GM21619 (cell line): ENCODE measurements around the gene RAPGEF6.
"Not testable (repeated sequence)": the region's sequence is repeated elsewhere in the genome, so short reads cannot be mapped to it uniquely, and the experiment has no call there.

Experiments used
- ATAC-seq: cut with Tn5 transposase; IDR thresholded peaks from one replicate; pipeline ENCODE4 v1.9.1; 2021; ENCODE audit not compliant: unreplicated experiment

RAPGEF6 gene

DNA sequence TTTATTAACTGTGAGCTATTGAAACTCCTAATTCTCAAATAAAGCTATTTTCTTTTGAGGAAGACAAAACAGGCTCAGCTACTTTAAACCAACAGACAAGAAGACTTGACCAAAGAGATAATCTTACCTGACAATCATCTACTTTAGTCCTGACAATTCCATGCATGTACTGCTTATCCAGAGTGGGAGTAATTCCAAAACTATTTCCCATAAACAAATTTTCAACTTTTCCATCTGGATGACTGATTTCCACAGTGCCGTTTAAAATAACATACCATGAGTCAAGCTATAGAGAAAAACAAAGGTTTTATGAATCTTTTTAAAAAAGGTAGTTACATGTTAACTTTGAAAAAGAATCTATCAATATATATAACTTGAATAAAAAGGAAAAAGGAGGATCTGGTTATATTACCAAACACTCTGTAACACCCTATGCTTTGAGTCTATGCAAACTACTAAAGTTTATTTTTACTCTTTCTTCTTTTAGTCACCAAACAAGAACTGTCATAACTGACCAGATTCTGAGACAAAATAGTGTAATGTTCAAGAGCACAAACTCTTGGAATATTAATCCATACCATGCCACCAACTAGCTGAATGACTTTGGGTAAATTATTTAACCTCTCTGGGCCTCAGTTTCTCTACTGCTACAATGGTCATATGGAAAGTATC lies 129.7 kb downstream of the RAPGEF6 start:
- ATAC-seq = no peak

DNA sequence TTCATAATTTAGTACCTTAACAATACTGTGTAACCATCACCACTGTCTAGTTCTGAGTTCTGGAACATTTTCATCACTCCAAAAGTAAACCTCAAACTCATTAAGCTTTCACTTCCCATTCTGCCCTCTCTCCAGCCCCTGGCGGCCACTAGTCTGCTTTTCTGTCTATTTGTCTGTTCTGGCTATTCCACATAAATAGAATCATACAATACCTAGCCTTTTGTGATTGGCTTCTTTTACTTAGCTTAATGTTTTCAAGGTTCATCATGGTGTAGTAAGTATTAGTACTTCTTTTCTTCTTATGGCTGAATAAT lies 138.7 kb downstream of the RAPGEF6 start:
- ATAC-seq = peak; percentile 94

GRCh38 chr5:131495536-131496399 lies 139.3 kb downstream of the RAPGEF6 start:
- no peak for ATAC-seq

- no peak for ATAC-seq
Observed at GRCh38 chr5:131491749-131492148, 143.3 kb downstream of the RAPGEF6 start.

GRCh38 chr5:131488463-131488862 lies 146.6 kb downstream of the RAPGEF6 start:
- ATAC-seq = peak; percentile 90

DNA sequence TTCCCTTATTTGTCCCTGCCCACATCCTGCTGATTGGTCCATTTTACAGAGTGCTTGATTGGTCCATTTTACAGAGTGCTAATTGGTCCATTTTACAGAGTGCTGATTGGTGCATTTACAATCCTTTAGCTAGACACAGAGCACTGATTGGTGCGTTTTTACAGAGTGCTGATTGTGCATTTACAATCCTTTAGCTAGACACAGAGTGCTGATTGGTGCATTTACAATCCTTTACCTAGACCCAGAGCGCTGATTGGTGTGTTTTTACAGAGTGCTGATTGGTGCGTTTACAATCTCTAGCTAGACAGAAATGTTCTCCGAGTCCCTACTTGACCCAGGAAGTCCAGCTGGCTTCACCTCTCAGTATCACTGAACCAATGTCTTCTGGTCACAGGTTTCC lies 147.7 kb downstream of the RAPGEF6 start:
- not testable (repeated sequence) for ATAC-seq

DNA sequence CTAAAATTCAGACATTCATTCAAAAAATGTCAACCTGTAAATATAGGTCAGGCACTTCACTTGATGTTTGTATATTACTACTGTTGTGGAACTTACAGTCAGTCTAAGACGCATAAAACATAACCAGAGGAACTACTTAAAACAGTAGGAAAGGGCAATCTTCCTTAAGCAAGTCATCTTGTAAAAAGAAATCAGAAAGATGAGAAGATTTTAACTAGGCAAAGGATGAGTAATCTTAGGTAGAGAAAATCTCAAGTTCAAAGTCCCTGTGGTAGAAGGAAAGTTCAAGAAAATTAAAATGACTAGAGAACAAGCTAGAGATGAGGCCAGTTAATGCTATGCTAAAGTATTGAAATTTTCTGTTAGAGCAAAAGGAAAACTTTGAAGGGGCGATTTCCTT lies 152.4 kb downstream of the RAPGEF6 start:
- no peak for ATAC-seq

DNA sequence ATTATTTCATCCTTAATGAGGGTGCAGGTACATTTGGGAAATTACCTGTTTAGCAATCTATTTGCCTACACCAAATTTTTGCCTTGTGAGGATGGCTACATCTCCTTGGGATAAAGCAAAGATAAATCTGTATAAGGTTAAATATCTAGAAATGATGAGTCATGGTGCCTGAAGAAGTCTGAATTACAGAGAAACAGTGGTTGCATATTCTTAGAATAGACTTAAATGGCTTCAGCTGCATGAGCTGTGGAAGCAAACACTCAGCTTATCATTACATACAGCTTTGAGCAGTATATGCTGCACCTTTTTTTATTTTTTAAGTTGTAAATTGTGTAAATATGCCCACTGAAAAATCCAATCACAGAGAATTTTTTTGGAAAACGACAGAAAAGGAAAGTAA lies 153.5 kb downstream of the RAPGEF6 start:
- ATAC-seq = no peak

- ATAC-seq = no peak
Observed at GRCh38 chr5:131475541-131475941, 159.5 kb downstream of the RAPGEF6 start.

DNA sequence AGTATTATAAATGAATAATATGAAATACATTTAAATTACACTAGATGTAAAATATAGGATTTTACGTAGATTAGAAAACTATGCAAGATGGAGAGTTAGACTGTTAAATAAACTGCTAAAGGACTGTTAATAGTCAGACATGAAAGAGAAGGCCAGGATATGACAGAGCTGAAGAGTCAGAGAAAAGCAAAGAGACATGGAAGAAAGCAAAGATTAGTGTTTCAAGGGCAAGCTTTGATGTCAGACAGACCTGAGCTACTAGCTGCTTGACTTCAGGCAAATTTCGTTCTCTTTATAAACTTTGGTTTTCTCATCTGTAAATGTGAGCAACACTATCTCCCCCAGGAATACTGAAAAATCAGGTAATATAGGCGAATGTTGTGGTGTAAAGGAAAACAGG lies 161.3 kb downstream of the RAPGEF6 start:
- ATAC-seq = no peak

DNA sequence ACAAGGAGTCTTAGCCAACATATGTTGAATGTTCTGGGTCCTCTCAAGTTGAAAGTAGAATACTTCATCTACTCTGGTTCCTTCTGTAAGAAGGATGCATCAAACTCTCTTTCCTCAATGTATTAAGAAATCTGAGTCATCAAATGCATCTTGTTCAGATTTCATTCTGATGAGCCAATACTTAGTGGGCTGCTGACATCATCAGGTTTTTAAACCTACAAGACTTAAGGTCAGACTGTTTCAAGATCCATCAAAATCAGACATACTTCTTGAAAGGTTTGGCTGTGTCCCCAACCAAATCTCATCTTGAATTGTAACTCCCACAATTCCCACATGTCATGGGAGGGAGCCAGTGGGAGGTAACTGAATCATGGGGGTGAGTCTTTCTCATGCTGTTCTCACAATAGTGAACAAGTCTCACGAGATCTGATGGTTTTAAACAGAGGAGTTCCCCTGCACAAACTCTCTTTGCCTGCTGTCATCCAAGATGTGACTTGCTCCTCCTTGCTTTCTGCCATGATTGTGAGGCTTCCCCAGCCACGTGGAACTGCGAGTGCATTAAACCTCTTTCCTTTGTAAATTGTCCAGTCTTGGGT lies 168.8 kb downstream of the RAPGEF6 start:
- ATAC-seq = no peak

DNA sequence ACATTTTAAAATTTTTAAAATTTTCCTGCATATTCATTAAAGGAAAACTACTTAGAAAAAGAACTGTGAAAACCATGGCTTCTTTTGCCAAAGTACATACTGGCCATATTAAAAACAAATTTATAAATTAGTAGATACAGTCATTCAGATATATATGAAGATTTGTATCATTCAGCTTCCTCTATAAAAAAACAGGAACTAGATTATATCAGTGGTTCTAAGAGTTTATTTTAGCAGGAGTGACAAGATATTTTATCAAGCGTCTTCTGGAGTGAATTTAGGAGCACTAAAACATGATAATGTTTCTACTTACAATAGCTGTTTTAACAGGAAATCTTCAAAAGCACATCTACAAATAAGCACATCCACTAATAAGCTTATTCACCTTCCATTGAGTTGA lies 171.4 kb downstream of the RAPGEF6 start:
- ATAC-seq = no peak

DNA sequence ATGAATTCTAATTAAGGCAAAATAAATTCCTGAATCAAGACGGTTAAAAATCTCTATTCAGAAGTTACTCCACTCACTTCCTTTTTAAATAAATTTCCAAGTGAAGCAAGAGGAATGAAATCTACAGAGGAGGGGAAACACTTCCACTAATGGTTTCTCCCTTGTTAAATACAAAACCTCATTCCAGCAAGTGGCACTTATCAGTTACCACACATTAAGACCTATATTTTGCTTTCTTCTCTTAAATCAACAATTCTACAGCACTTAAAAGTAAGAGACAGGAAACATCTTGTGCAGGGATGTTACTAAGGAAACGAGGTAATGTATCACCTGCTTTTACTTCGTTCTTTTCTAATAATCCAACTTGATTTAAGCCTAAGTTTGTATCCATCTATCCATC lies 172.6 kb downstream of the RAPGEF6 start:
- no peak for ATAC-seq

DNA sequence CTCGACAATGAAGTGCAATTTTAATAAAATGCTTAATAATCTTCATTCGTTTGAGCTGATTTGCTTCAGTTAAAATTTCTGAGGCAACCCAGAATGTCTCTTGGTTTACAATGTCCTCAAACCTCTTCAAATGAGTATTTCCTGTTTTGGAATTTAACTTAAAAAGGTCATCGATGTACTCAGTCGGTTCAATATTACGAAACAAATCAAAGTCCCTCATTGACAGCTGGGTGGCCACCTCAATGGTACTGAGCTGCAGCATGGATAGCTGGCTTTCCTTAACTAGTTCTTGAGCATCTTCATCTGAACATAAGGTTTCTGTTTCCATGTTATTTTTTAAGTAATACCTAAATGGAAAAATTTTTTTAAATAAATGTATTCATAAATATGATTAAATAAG lies 173.3 kb downstream of the RAPGEF6 start:
- no peak for ATAC-seq

- ATAC-seq = no peak
Observed at GRCh38 chr5:131460867-131461572, 174.0 kb downstream of the RAPGEF6 start.

GRCh38 chr5:131460133-131460532 lies 174.9 kb downstream of the RAPGEF6 start:
- ATAC-seq = no peak

DNA sequence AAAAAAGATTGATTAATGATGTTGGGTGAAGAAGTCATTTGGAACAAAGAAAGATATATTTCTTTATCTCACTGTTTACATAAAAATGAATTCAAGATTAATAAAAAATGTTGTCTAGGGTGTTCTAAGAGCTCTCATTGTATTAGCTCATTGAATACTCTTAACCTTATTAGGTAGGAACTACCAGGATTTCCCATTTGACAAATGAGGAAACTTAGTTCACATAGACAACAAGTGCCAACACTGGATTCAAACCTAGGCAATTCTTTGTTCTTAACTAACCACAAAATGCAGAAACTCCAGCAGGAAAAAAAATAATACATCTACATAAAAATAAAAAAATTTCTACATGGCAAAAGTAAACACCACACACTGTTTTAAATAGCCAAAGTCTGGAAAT lies 175.8 kb downstream of the RAPGEF6 start:
- ATAC-seq = no peak

- no peak for ATAC-seq
Observed at GRCh38 chr5:131457193-131457592, 177.8 kb downstream of the RAPGEF6 start.

DNA sequence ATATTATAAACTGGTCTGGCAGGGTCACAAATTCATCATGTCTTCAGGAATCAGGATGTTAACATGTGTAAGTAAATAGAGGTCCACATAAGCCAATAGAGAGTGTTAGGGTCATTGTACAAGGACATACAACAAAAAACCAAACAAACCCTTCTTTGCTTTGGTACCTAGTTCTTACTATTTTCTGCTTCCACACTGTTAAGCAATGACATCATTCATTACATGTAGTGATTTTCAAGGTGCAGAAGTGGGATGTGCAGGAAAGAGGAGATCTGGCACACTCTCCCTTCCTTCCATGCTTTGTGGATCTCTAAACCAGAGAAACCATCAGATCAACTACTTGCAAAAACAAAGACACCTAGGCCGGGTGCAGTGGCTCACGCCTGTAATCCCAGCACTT lies 184.1 kb downstream of the RAPGEF6 start:
- no peak for ATAC-seq

GRCh38 chr5:131441184-131441583 lies 193.8 kb downstream of the RAPGEF6 start:
- no peak for ATAC-seq

DNA sequence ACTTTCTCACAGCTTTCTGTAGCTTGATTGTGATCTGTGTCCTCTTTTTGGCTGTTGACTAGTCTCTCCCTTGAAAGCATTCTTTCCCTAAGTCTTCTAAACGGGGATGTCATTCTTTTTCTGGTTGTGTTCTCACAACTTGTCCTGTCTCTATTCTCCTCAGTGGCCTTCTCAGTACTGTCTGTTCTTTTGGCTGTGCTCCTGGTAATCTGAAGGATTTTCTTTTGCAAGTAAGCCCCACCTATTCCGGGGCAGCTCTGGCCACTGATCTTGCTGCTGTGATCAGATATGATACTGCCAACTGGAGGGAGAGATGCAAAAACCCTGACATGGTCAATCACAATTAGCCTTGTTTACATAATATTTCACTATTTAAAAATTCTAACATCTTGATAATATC lies 198.9 kb downstream of the RAPGEF6 start:
- ATAC-seq = no peak

DNA sequence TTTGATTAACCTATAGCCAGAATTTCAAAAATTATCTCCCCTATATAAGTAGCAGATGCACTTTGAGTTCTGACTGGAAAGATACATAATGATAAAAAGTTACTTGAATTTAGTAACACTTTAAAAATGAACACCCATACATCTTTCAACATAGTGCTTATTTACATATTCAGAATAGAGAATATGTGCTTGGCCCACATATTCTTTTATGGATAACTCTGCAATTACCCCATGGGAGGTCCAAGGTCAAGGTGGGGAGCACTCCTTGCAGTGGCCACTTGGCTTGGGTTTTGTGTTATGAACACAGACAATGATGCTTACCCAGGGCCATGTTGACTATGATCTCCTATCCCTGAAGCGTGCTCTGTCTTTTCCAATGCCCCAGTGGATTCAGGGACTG lies 201.9 kb downstream of the RAPGEF6 start:
- ATAC-seq = no peak
